ENCODE results near the gene PCCB.
"Not testable (repeated sequence)": the region's sequence is repeated elsewhere in the genome, so short reads cannot be mapped to it uniquely, and the experiment has no call there.

The PCCB gene

DNA sequence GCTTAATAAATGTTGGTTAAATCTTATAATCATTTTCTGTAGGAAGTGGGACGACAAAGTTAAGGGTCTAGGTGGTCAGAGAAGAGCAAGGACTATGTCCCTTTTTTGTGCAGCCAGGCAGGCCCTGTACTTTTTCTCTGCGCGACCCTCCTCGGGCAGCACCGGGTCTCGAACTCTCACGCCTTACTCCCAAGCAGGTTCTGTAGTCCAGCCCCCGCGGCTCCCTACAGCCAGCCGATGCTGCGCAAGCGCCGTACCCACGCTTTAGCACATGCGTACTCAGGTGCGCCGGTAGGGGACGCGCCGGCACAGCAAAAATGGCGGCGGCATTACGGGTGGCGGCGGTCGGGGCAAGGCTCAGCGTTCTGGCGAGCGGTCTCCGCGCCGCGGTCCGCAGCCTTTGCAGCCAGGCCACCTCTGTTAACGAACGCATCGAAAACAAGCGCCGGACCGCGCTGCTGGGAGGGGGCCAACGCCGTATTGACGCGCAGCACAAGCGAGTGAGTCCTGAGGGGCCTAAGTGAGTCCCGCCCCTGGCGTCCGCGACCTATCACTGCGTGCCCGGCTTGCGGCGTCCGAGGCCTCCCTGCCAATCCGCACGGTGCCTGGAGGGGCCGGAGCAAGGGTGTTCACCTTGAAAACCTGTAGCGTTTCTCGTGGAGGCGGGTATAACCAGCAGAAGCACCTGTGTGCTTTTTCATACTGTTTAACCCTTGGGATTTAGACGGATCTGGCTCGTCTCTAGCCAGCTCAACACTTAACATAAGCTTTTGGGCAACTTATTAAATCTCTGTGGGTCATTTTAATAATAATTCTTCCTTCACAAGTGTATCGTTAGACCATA, at the start of gene PCCB:
PCCB (plus strand) TSS at position 282 of the 844 bp plus-strand sequence; CDS start at position 318, 36 bp downstream.
- peak; percentile 91 to 98 (median 98) for DNase-seq

DNA sequence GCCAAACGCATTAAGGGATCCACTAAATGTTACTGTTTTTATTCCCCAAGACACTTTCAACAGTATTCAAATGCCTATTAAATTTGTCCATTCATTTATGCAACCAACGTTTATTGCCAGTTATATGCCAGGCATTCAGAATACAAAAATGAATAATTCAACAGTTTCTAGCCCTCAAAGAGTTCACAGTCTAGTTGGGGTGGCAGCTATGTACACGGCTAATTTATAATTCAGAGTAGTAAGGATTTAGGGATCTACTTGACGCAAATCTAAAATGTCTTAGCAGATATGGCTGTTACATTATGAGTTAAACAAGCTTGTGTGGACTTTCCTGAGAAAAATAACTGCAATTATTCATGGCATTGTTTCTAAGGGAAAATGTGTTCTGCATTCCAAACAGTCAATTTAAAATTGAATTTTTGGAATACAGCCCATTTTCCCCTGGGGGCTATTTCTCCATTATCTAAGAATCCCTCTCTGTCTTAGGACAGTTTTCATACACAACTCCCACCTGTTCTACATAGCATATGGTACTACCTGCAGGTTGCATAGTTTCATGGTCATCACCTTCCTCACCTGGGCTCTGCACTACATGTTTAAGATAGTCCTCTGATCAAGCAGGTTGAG, 42.5 kb upstream of the PCCB start:
- no peak for DNase-seq

DNA sequence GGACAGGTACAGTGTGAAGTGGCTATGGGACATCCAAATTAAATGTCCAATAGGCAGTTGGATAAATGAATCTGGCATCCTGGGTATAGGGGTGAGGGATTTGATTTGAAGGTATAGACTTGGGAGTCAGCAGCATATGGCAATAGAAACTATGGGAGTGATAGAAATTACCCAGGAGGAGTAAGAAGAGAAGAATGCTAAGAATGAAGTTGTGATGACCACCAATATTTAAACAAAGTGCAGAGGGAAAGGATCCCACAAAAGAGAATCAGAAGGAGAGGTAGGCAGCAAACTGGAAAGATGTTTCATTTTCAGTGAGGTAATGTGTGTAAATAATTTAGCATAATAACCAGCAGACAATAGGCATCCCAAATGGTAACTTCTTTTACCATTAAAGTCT, 40.2 kb upstream of the PCCB start:
- DNase-seq: no peak

DNA sequence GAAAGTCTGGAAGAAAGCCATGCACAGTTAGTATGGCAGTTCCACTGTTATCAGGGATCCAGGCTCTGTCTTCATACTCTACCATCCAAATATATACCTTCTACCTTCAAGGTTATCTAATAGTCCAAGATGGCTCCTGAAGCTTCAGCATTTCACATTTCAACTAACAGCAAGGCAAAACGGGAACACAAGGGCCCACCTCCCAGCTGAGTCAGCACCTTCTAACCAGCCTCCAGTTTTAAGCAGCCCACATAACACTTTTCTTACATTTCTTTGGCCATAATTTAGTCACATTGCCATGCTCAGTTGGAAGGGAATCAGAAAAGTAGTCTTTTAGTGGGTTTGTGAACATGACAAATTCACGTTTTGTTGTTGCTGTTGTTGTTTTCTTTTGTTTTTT, 38.6 kb upstream of the PCCB start:
- DNase-seq: no peak

DNA sequence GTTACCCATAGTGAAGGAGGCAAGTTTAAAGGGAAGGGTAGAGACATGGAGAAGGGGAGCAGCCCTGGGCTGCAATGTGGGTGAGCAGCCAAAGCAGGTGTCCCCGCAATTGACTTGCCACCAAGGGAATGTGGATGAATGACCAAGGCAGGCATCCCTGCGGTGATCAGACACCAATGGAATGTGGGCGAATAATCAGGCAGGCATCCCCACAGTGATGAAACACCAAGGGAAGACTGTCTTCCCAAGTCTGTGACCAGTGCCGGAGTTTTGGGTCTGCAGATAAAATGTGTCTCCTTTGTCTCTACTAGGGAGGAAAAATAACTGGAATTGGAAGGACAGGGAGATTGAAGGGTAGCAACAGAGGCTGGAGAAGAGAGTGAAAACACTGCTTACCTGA, 27.4 kb upstream of the PCCB start:
- DNase-seq: not testable (repeated sequence)

DNA sequence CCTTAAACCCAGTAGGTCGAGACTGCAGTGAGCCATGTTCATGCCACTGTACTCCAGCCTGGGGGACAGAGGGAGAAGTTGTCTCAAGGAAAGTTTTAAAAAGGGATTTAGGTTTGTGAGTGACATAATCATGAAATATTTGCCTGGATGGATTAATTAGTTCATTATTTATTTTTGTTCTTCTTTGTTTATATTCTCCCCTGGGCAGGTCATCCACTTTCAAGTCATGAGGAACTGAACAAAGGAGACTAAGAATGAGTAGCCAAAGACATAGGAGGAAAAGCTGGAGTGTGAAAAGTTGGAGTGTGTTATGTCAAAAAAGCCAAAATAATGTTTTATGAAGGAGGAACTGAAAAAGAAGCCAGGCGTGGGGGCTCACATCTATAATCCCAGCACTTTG, 17.7 kb upstream of the PCCB start:
- no peak for DNase-seq

DNA sequence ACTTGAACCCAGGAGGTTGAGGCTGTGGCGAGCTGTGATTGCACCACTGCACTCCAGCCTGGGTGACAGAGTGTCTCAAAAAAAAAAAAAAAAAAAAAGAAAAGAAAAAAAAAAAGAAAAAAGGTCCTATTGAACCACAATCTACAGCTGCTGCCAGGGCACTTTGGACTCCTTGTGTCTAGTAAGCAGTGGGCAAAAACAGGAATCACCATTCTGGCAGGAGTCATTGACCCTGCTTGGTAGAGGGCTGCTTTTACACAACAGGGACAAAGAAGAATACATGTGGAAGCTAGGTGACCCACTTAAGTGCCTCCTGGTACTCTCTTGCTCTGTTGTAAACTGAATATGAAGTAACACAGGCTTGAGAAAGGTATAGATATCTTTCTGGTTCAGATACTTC, 14.6 kb upstream of the PCCB start:
- DNase-seq: no peak

DNA sequence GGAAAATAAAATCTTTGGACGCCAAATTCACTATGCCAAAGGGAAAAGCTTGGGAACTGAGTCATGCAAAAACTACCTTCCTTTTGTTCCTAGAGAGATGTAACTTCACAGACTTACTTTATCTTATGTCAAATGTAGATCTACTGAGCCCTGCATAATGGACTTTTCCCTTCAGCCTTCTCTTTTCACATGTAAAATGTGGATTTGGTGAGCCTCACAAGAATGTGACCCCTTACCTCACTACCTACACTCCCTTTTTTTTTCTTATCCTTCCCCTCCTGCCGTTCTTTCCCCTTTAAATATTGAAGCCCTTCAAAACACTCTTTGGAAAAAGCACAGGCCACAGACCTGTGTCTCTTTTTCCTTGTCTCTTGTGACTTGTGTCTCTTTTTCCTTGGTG, 14.0 kb upstream of the PCCB start:
- no peak for DNase-seq

DNA sequence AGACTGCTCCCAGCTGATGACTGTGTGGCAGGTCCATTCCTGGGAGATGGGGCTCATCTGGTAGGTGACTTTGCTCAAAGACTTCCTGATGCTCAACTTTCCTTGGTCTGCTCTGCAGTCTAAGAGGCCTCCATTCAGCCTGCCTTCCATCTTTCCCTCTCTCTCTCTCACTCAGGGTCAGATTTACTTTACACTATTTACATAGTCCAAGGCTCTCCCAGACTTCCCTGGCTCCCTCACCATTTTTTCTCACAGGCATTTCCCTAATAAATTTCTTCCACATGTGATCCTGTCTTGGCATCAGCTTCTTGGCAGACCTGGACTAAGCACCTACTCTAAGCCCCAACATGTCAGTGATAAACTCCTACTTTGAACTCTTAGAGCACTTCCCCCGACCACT, 13.0 kb upstream of the PCCB start:
- DNase-seq: no peak

DNA sequence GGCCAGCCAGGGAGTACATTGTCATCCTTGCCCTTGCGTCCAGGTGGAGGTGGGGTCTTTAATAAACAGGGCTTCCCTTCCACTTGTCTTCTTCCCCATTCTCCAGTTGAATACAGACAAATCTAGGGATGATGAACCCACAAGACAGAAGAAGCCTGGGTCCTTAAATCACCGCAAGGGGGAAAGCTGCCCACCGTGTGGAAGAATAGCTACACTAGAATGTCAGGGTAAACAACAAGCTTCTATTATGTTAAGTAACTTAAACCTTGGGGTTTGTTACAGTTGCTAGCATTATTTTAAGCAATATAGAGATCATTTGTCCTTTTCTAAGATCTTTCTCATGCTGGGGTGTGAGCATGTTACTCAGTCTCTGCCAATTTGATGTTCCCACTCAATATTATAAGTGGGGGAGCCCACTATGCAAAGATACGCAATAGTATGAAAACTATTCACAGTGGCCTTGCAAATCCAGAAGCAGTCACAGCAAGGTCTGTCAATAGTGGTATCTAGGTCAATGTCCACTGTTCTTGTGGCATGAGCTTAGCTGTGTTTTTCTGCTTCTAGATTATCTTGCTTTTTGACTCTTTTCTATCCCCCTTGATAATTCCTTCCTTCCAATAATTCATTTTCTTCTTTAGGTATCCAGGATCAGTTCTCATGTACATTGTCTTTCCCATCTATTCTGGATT, 12.0 kb upstream of the PCCB start:
- DNase-seq: no peak

DNA sequence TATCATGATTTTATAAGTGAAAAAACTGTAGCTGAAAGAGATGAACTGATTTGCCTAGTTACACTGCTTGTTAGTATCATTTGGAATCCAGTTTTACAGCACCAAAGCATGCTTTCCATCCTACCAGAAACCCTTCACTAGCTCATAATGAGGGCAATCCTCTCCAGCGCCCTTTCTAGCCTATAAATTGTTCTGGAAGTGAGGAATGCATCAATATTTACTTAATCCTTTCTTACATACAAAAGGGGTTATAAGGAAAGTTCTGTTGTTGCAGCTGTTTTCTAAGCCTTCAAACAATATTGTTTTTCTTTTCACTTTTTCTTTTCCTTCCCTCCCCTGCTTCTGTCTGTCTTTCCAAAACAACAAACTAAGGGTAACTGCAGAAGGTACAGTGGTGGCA, 11.0 kb upstream of the PCCB start:
- DNase-seq: no peak

DNA sequence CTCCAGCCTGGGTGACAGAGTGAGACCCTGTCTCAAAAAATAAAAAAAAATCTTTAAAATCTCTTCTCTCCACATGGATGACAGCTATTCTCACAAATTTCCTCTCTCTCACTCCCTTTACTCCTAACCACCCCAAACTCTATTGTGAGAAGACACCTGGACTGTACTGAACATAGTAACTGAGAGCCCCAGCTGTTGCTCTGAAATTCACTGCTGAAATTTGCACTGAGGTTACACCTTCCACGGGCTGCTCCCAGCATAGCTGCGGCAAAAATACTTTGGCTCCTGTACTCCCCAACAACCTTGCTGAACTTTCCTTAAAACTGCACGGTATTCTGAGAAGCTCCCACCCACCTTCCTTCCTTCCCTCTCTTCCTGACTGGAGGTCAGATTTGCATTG, 4.4 kb upstream of the PCCB start:
- DNase-seq: no peak

DNA sequence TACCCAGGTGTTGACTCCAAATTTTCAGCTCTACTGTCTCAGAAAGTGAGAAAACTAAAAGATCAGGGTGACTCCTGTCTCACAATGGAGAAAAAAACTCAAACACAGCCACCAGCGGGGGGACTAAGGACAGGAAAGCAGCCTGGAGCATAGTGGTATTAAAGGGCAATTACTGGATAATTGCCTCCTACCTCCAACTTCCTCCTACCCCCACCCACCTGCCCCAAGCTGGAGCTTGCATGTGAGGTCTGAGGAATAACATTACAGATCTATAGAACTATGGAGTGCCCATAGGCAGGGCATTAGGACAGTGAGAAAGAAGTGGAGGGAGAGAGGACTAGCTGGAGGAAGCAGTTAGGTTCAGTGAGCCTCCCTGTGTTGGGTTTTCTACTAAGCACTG, 2.7 kb upstream of the PCCB start:
- peak in 2 of 3 experiments; percentile 37 to 66 for DNase-seq

DNA sequence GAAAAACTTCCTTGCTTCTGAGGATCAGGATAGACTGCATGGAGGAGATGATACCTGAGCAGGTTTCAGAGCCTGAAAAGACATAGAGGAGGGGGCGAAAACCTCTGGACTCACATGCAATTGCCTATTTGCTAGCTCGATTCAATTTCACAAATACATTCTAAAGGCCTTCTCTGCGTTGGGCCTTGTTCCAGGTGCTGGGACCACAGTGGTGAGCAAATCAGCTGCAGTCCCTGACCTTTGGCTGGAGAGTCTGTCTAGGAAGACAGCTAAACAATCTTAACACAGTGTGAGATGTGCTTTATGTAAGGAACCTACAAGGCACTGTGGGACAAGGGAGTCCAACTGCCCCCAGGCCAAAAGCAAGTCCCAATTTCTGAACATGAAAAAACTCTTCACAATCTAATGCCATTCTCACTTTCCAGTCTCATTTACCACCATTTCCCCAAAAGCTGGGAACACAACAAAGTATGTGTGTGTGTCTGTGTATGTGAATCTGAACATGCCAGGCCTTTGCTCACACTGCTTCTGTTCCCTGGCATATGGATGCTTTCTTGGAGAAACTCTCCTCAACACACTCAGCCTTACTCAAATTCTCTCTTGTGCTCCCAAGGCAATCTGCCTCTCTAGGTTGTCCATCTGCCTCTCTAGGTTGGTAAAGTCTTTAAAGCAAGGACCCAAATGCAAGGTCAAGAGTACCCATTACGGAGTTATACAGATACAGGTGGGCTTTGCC, 2.1 kb upstream of the PCCB start:
- no peak for DNase-seq

DNA sequence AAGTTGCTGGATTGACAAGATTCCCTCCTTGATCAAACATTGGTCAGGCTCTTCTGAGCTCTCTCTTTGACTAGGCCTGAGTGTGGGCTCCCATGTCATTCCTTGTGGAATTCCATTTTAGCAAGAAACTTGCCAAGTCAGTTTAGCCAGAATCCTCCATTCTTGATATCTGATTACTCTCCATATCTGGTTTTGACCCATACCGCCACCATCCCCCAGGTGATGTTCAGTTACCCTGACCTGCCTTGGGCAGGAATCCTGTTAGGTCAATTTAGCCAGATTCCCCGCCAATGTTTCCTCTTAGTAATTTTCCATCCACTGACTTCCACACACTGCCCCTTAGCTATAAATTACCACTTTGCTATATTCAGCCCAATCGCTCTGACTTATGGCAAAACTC, 1.0 kb upstream of the PCCB start:
- no peak for DNase-seq

DNA sequence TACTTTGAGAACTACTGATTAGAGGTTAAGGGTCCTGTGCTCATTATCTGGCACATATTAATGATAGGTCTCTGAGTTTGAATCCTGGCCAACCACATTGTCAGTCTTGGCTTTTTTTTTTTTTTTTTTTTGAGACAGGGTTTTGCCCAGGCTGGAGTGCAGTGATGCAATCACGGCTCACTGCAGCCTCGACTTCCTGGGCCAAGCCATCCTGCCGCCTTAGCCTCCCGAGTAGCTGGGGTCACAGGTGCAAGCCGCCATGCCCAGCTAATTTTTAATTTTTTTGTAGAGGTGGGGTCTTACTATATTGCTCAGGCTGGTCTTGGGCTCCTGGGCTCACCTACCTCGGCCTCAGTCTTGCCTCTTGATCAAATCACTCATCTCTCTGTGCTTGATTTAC, 547 bp upstream of the PCCB start:
- no peak for DNase-seq

DNA sequence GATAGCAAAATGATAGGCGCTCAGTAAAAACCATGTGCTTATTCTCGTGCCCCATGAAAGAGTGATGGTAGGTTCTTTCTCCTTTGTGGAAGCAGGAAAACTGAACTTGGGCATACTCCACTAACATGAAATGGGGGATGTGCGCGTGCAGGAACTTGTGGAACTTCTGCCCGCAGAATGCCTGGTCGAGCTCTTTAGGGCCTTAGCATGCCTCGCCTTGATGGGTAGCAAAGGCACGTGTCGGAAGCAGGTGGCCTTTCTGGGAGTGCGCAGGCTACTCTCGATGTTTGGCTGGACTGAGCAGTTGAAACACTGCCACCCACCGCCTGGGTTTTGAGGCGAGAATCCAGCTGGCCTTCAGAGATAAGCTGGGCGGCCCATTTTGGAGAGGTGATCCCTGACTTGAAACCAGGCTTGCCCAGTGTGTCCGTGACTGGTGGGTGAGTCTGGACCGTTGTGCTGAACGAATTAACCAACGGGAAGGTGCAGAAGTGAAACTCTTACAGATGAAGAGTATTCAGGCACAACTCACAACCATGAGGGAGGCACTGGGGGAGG, 842 bp downstream of the PCCB start:
- DNase-seq: peak; percentile 52 to 91 (median 76)

DNA sequence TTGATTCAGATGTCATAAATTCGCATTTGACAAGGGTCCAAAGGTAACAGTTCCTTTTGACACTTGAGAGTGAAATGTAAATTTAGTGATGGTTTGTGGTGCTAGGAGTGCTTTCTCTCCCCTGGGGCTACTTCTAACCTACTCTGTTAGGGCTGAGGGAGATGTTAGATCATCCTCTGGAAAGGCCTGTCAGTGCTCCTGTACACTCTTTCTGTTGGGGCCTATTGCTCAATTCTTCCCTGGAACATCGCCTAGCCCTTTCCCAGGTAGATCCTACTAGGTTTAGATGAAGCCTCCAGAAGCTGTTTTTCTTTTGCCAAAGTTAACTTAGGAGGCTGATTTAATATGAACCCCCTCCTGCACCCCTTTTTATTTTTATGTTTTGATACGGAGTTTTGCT, 1.4 kb downstream of the PCCB start:
- DNase-seq: peak in 1 of 3 experiments; percentile 51

DNA sequence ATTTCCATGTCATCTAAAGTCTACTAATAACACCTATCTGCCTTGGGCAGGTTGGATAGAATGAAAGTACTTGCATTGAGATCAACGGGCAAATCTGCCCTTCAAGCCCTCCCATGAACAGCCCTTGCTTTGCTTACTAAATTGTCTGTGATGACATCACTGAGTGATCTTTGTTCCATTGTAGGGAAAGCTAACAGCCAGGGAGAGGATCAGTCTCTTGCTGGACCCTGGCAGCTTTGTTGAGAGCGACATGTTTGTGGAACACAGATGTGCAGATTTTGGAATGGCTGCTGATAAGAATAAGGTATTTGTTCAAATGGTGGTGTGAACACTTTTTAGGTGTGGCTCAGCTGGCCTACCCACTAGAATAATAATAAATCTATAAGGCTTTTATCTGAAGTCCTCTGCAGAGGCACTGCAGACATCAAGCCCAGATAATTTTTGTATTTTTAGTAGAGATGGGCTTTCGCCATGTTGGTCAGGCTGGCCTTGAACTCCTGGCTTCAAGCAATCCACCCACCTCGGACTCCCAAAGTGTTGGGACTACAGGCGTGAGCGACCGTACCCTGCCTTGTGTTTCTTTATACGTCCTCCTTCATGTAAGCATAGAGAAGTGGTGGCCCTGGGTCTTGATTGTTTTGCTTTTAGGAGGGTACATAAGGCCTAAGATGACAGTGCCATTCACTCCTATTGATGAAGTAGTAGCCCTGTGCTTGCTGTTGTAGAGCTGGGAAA, 5.7 kb downstream of the PCCB start:
- no peak for DNase-seq

DNA sequence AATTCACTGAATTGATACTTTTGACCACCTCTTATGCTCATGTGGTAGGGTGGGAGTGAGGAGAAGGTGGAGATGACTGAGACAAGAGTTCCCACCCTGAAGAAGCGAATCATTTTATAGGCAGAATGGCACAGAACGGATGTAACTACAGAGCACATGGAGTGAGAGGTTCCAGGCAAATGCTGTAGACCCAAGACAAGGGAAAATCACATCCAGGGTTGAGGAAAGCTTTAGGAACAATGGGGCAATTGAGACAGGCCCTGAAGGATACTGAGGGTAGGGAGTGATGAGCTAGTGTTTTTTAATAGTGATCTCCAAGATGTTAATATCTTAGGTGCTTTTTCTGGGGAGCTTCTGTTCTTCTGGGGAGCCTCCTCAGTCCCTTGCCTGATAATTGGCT, 8.1 kb downstream of the PCCB start:
- DNase-seq: no peak

DNA sequence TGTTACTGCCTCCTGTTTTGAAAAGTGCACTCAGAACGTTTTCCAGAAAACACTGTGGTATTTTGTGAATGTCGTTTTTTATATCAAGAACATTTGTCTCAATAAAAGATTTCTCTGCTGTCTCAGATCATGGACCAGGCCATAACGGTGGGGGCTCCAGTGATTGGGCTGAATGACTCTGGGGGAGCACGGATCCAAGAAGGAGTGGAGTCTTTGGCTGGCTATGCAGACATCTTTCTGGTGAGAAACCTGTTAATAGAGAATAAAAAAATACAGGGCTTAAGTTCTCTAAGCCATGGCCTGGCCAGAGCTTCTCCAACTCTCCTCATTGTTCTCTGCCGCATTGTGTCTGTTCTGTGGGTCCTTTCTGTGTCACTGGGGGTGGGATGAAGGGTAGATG, 11.7 kb downstream of the PCCB start:
- no peak for DNase-seq

DNA sequence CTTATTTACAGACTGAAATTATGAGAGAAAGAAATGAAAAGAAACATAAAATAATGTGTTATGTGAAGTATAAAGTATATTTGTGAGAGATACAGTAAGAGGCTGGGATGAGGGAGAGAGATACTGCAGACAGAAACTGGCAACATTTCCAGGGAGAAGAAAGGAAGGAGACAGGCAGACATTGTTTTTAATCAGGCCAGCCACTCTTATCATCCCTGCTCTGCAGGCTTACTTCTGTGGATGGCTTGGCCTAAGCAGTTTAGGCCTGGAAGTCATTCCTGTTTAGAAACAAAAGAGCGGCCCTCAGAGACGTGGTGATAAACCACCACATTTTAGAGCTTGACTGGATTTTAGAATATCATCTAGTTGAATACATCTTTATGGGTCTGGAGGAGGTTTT, 12.4 kb downstream of the PCCB start:
- DNase-seq: no peak
